ENCODE measurements around the gene PSMF1.

The PSMF1 gene

GRCh38 chr20:1197801-1198200 lies 79.4 kb downstream of the PSMF1 start:
- no peak overlapping the region for H3K4me2 ChIP-seq (ENCODE audit: low read length)
- no peaks in the 10 kb centered on the region for H3K36me3 ChIP-seq (ENCODE audit: insufficient read depth, low read length)
- peaks cover 54% of the 10 kb centered on the region for H3K27me3 ChIP-seq (ENCODE audit: control insufficient read depth, insufficient read depth, low read length)
- H3K4me3 ChIP-seq (ENCODE audit: low read length), result no peak overlapping the region
- H3K9ac ChIP-seq (ENCODE audit: low read depth, low read length), result no peak overlapping the region
- H3K4me1 ChIP-seq (ENCODE audit: control insufficient read depth, insufficient read depth, low read length), result no peaks in the 10 kb centered on the region
- no peaks in the 10 kb centered on the region for H3K9me3 ChIP-seq (replicated peaks; ENCODE audit: low read length)

DNA sequence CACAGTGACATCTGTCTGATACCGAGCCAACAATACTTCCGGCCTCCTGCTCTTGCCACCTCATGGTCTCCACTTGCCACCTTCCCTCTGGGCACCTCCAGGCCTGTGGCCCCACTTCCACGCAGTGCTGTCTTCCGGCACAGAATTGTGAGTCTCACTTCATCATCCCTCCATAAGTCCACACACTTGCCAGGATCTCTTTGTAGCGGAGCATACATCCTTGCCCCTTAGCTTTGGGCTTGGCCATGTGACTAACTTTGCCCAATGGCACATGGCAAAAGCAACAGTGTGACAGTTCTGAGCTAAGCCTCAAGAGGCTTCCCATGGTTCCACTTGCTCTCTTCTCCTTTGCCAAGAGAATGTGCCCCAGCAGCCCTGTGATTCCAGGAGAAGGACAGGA lies 80.3 kb downstream of the PSMF1 start:
- Histone ChIP-seq H3K9me3 (replicated peaks; ENCODE audit: low read length) (no peaks in the 10 kb centered on the region), H3K4me3 (ENCODE audit: low read length) (no peak overlapping the region), H3K4me1 (ENCODE audit: control insufficient read depth, insufficient read depth, low read length) (no peaks in the 10 kb centered on the region), H3K36me3 (ENCODE audit: insufficient read depth, low read length) (no peaks in the 10 kb centered on the region), H3K9ac (ENCODE audit: low read depth, low read length) (no peak overlapping the region), H3K4me2 (ENCODE audit: low read length) (no peak overlapping the region), H3K27me3 (ENCODE audit: control insufficient read depth, insufficient read depth, low read length) (peaks cover 53% of the 10 kb centered on the region)

DNA sequence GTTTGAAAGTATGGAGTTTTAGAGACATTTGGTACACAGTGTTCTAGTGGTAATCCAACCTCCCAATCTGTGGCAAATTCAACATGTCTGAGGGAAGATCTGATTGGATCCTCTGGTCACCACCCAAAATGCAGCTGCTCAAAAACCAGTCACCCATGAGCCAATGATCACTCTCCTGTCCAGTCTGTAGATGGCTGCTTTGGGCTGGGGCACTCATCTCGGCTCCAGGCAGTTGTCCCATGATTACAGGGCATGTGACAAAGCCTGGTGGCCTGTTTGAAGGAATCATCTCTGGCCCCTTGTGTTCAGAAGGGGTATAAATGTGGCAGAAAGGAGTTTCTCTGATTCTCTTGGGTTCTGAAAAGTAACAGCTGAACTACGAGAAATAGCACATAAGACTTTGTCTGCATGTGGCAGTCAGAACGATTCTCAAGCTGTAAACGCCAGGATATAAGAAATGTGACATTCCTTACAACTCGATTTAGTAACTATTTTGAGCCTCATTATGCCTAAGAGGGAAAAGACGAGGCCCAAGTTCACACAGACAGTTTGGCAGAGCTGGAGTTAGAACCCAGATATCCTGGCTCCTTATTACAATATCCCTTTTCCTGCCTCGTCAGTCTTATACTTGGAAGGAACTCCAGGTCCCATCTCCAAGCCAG lies 80.9 kb downstream of the PSMF1 start:
- Histone ChIP-seq H3K9me3 (replicated peaks; ENCODE audit: low read length) (no peaks in the 10 kb centered on the region), H3K9ac (ENCODE audit: low read depth, low read length) (no peak overlapping the region), H3K4me1 (ENCODE audit: control insufficient read depth, insufficient read depth, low read length) (no peaks in the 10 kb centered on the region), H3K27me3 (ENCODE audit: control insufficient read depth, insufficient read depth, low read length) (peaks cover 54% of the 10 kb centered on the region), H3K4me3 (ENCODE audit: low read length) (no peak overlapping the region), H3K36me3 (ENCODE audit: insufficient read depth, low read length) (no peaks in the 10 kb centered on the region), H3K4me2 (ENCODE audit: low read length) (no peak overlapping the region)

DNA sequence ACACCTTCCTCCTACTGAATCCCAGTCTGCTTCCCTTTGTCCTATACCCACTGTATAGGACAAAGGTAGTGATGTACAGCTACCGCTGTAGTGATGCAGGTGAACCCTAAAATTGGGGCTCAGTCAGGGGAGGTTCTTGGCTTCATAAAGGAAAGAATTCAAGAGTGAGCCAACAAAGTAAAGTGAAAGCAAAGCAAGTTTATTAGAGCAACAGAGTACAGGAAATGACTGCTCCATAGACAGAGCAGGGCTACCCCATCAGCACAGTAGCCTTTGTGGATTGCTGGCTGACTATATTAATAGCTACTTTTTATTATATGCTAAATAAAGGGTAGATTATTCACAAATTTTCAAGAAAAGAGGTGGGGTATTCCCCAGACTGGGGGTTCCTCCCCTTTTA lies 81.6 kb downstream of the PSMF1 start:
- peaks cover 52% of the 10 kb centered on the region for H3K27me3 ChIP-seq (ENCODE audit: control insufficient read depth, insufficient read depth, low read length)

GRCh38 chr20:1202762-1203504 lies 84.5 kb downstream of the PSMF1 start, which contains the start of gene C20orf202:
TSS of gene C20orf202 (plus strand) at chr20:1203454. CDS start at chr20:1203586, 132 bp downstream.
- no peaks in the 10 kb centered on the region for H3K4me1 ChIP-seq (ENCODE audit: control insufficient read depth, insufficient read depth, low read length)
- no peak within 1 kb of the TSS for H3K4me2 ChIP-seq (ENCODE audit: low read length)
- peaks cover 46% of the 10 kb centered on the region for H3K27me3 ChIP-seq (ENCODE audit: control insufficient read depth, insufficient read depth, low read length)
- H3K9me3 ChIP-seq (replicated peaks; ENCODE audit: low read length), result no peaks in the 10 kb centered on the region
- H3K4me3 ChIP-seq (ENCODE audit: low read length), result no peak within 1 kb of the TSS
- no peak within 1 kb of the TSS for H3K9ac ChIP-seq (ENCODE audit: low read depth, low read length)
- no peaks in the 10 kb centered on the region for H3K36me3 ChIP-seq (ENCODE audit: insufficient read depth, low read length)

More for the DNA sequence above, 81.6 kb downstream of the PSMF1 start:
- H3K36me3 ChIP-seq (ENCODE audit: insufficient read depth, low read length), result no peaks in the 10 kb centered on the region
- H3K4me2 ChIP-seq (ENCODE audit: low read length), result no peak overlapping the region
- H3K9ac ChIP-seq (ENCODE audit: low read depth, low read length), result no peak overlapping the region
- no peaks in the 10 kb centered on the region for H3K9me3 ChIP-seq (replicated peaks; ENCODE audit: low read length)
- H3K4me1 ChIP-seq (ENCODE audit: control insufficient read depth, insufficient read depth, low read length), result no peaks in the 10 kb centered on the region
- H3K4me3 ChIP-seq (ENCODE audit: low read length), result no peak overlapping the region

GRCh38 chr20:1203630-1204029 lies 85.2 kb downstream of the PSMF1 start:
- no peak overlapping the region for H3K9ac ChIP-seq (ENCODE audit: low read depth, low read length)
- H3K4me2 ChIP-seq (ENCODE audit: low read length), result no peak overlapping the region
- no peaks in the 10 kb centered on the region for H3K4me1 ChIP-seq (ENCODE audit: control insufficient read depth, insufficient read depth, low read length)
- no peaks in the 10 kb centered on the region for H3K9me3 ChIP-seq (replicated peaks; ENCODE audit: low read length)
- H3K36me3 ChIP-seq (ENCODE audit: insufficient read depth, low read length), result no peaks in the 10 kb centered on the region
- peaks cover 52% of the 10 kb centered on the region for H3K27me3 ChIP-seq (ENCODE audit: control insufficient read depth, insufficient read depth, low read length)
- H3K4me3 ChIP-seq (ENCODE audit: low read length), result no peak overlapping the region

DNA sequence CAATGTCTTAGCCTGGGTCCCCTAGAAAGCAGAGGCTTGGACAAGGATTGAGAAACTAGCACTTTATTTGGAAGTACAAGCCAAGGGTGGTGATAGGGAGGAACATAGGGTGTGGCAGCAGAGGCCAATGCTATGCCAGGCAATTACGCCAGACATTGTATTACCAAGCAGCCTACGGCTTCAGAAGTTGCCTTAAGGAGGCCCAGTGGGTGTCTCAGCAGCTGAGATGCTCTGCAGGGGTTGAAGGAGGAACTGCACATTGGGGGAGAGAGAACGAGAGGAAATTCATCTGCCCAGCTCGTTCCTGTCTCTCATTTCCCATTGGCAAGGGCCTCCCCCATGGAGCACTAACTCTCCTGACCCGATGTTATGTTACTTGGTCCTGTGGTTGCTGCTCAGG lies 85.7 kb downstream of the PSMF1 start:
- no peaks in the 10 kb centered on the region for H3K9me3 ChIP-seq (replicated peaks; ENCODE audit: low read length)
- no peak overlapping the region for H3K4me2 ChIP-seq (ENCODE audit: low read length)
- H3K27me3 ChIP-seq (ENCODE audit: control insufficient read depth, insufficient read depth, low read length), result peaks cover 56% of the 10 kb centered on the region
- no peaks in the 10 kb centered on the region for H3K36me3 ChIP-seq (ENCODE audit: insufficient read depth, low read length)
- H3K4me1 ChIP-seq (ENCODE audit: control insufficient read depth, insufficient read depth, low read length), result no peaks in the 10 kb centered on the region
- no peak overlapping the region for H3K4me3 ChIP-seq (ENCODE audit: low read length)
- no peak overlapping the region for H3K9ac ChIP-seq (ENCODE audit: low read depth, low read length)

- H3K4me2 ChIP-seq (ENCODE audit: low read length), result no peak overlapping the region
- H3K27me3 ChIP-seq (ENCODE audit: control insufficient read depth, insufficient read depth, low read length), result peaks cover 61% of the 10 kb centered on the region
- H3K4me3 ChIP-seq (ENCODE audit: low read length), result no peak overlapping the region
- no peaks in the 10 kb centered on the region for H3K4me1 ChIP-seq (ENCODE audit: control insufficient read depth, insufficient read depth, low read length)
- H3K36me3 ChIP-seq (ENCODE audit: insufficient read depth, low read length), result no peaks in the 10 kb centered on the region
- H3K9me3 ChIP-seq (replicated peaks; ENCODE audit: low read length), result no peaks in the 10 kb centered on the region
- no peak overlapping the region for H3K9ac ChIP-seq (ENCODE audit: low read depth, low read length)
Observed at GRCh38 chr20:1204576-1204975, 86.2 kb downstream of the PSMF1 start.

- H3K4me2 ChIP-seq (ENCODE audit: low read length), result no peak overlapping the region
- H3K27me3 ChIP-seq (ENCODE audit: control insufficient read depth, insufficient read depth, low read length), result peaks cover 60% of the 10 kb centered on the region
- H3K9me3 ChIP-seq (replicated peaks; ENCODE audit: low read length), result no peaks in the 10 kb centered on the region
- H3K4me3 ChIP-seq (ENCODE audit: low read length), result no peak overlapping the region
- H3K9ac ChIP-seq (ENCODE audit: low read depth, low read length), result no peak overlapping the region
- H3K4me1 ChIP-seq (ENCODE audit: control insufficient read depth, insufficient read depth, low read length), result no peaks in the 10 kb centered on the region
- H3K36me3 ChIP-seq (ENCODE audit: insufficient read depth, low read length), result no peaks in the 10 kb centered on the region
Observed at GRCh38 chr20:1205802-1206201, 87.4 kb downstream of the PSMF1 start.

GRCh38 chr20:1206366-1207148 lies 88.2 kb downstream of the PSMF1 start:
- Histone ChIP-seq H3K9ac (ENCODE audit: low read depth, low read length) (no peak overlapping the region), H3K9me3 (replicated peaks; ENCODE audit: low read length) (no peaks in the 10 kb centered on the region), H3K4me2 (ENCODE audit: low read length) (no peak overlapping the region), H3K4me1 (ENCODE audit: control insufficient read depth, insufficient read depth, low read length) (no peaks in the 10 kb centered on the region), H3K27me3 (ENCODE audit: control insufficient read depth, insufficient read depth, low read length) (peaks cover 63% of the 10 kb centered on the region), H3K4me3 (ENCODE audit: low read length) (no peak overlapping the region), H3K36me3 (ENCODE audit: insufficient read depth, low read length) (no peaks in the 10 kb centered on the region)

DNA sequence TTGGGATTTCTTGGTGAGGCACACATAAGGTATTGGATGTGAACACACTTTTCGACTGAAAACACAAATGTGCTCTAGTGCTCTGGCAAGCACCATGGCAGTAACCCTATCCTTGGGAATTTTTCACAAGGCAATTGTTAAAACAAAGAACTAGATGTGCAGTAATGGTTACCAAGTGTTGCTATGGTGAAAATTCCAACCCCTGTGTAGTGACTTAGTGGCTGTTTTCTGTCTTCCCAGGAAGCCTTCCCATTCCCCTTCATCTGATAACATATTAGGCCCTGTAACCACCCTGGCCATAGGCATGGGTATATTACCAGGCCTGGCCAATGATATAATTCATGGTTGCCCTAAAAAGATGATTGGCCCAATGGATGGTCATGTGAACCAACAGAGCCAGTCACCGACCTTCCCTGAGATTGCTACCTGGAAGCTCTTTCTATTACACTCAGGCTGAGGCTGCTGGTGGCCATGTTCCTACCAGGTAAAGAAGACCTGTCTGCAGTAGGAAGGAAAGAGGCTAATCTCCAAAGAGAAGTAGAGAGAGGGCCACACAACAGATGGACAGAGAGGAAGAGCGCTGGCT lies 89.0 kb downstream of the PSMF1 start:
- H3K9ac ChIP-seq (ENCODE audit: low read depth, low read length), result no peak overlapping the region

More for the DNA sequence above, 89.0 kb downstream of the PSMF1 start:
- H3K9me3 ChIP-seq (replicated peaks; ENCODE audit: low read length), result no peaks in the 10 kb centered on the region
- H3K4me2 ChIP-seq (ENCODE audit: low read length), result no peak overlapping the region
- no peak overlapping the region for H3K4me3 ChIP-seq (ENCODE audit: low read length)
- no peaks in the 10 kb centered on the region for H3K36me3 ChIP-seq (ENCODE audit: insufficient read depth, low read length)
- peaks cover 71% of the 10 kb centered on the region for H3K27me3 ChIP-seq (ENCODE audit: control insufficient read depth, insufficient read depth, low read length)
- no peaks in the 10 kb centered on the region for H3K4me1 ChIP-seq (ENCODE audit: control insufficient read depth, insufficient read depth, low read length)

All from skeletal muscle satellite cell (primary cell).